Lung (tissue), 16 donors: ENCODE data around the gene ZC3HAV1L. TPM values are rescaled to one million over a fixed set of nuclear protein-coding genes. Genes with fewer than 3 reads are reported as not detected.
A peak's percentile ranks its signal among the peaks of the same experiment; 100 is the strongest.

Source experiments
- ATAC-seq: fragments of 200-7000 bp; cut with Tn5 transposase; one replicate; pipeline ENCODE4 v1.9.1; 2020; ENCODE audit warnings: moderate number of reproducible peaks; ENCODE audit not compliant: insufficient read depth, low FRiP score
- DNase-seq, 3 donors: peaks; one replicate each; pipeline ENCODE4 v3.0.0-alpha.2; 2013 to 2017
- H3K27ac ChIP-seq, 2 donors: one replicate each; pipeline ENCODE4 v1.5.1; 2013; ENCODE audit warnings: mild to moderate bottlenecking in 2 of 2, moderate library complexity in 2 of 2, control low read depth in 1 of 2, inconsistent platforms in 1 of 2, low read depth in 1 of 2, low read length in 1 of 2
- H3K27me3 ChIP-seq, 3 donors: one replicate each; pipeline ENCODE4 v1.5.1; 2013; ENCODE audit warnings: low read length in 2 of 3; ENCODE audit not compliant: control insufficient read depth in 3 of 3, insufficient read depth in 3 of 3
- H3K36me3 ChIP-seq, 4 donors: one replicate each; pipeline ENCODE4 v1.5.1; 2013; ENCODE audit warnings: low read length in 4 of 4, mild to moderate bottlenecking in 1 of 4, moderate library complexity in 1 of 4; ENCODE audit not compliant: control insufficient read depth in 4 of 4, insufficient read depth in 4 of 4
- H3K4me1 ChIP-seq, 5 donors: one replicate each; pipeline ENCODE4 v1.5.1; 2013; ENCODE audit warnings: low read length in 5 of 5, mild to moderate bottlenecking in 2 of 5, moderate library complexity in 1 of 5; ENCODE audit not compliant: control insufficient read depth in 5 of 5, insufficient read depth in 5 of 5
- H3K4me3 ChIP-seq: one replicate; pipeline ENCODE4 v1.5.1; 2013; ENCODE audit warnings: mild to moderate bottlenecking, control low read depth, moderate library complexity
- H3K9ac ChIP-seq, 2 donors: one replicate each; pipeline ENCODE4 v1.5.1; 2013; ENCODE audit warnings: low read length in 2 of 2, control low read depth in 1 of 2; ENCODE audit not compliant: insufficient read depth in 1 of 2
- H3K9me3 ChIP-seq, 4 donors: one replicate each; pipeline ENCODE4 v1.5.1; 2013; ENCODE audit warnings: low read length in 3 of 4, mild to moderate bottlenecking in 1 of 4, moderate library complexity in 1 of 4; ENCODE audit not compliant: control insufficient read depth in 4 of 4, insufficient read depth in 3 of 4
- CTCF ChIP-seq: IDR thresholded peaks from 2 replicates; pipeline ENCODE4 v1.5.1; 2012; ENCODE audit warnings: mild to moderate bottlenecking; ENCODE audit errors: control extremely low read depth, extremely low read depth
- WGBS, 2 donors: extraction: QIAGEN DNeasy Blood & Tissue Kit; methylation state at CpG; one replicate each; pipeline ENCODE4 v1.1.7; 2013; 5-methylcytosine and 5-hydroxymethylcytosine counted together
- long read RNA-seq, 5 donors: transcript quantifications; one replicate each; lab custom pipeline, GENCODE V29; 2026
- polyA plus RNA-seq, 2 donors: library from polyadenylated mRNA; stranded (reverse); fragments of 200-250 nt; gene quantifications; one replicate each; pipeline ENCODE4 v1.2.1, GENCODE V29; 2013
- total RNA-seq, 2 donors: library from RNA; depleted of rRNA in 1 of 2; stranded (reverse); fragments of >200 nt in 1 of 2; gene quantifications; one replicate each; pipeline ENCODE4 v1.2.1, GENCODE V29; 2014 to 2021
- donor health status: control.
- donor health status: control.
- donor health status: Bipolar disorder and iron deficiency.
- donor health status: healthy.
- donor health status: DM: yes; HTN: yes; CAD: no.

ZC3HAV1L gene
- total RNA-seq = 10 to 100 TPM in 1 of 2 donors, 1 to 10 TPM in 1; 7.5 to 30.7 TPM
- polyA plus RNA-seq = 1 to 10 TPM in 1 of 2 donors, under 1 TPM in 1; 0.57 to 1.6 TPM
- long read RNA-seq, donor 1, partial matches to known transcripts = 6 of 6 reads
- long read RNA-seq, donor 1, other reads (novel, unspliced or antisense) = 0 of 6 reads
- long read RNA-seq, donor 2 = 0 reads
- long read RNA-seq, donor 3, partial matches to known transcripts = 6 of 6 reads
- long read RNA-seq, donor 3, other reads (novel, unspliced or antisense) = 0 of 6 reads
- long read RNA-seq, donor 4 = 0 reads
- long read RNA-seq, donor 5, partial matches to known transcripts = 19 of 19 reads
- long read RNA-seq, donor 5, other reads (novel, unspliced or antisense) = 0 of 19 reads

GRCh38 chr7:139035586-139036353 lies at the start of gene ZC3HAV1L:
ZC3HAV1L (minus strand) TSS chr7:139036042; CDS start chr7:139036017, 25 bp downstream.
- DNase-seq (peak; percentile 86 to 91 (median 88)), ATAC-seq (peak; percentile 90)
- peak within 1 kb of the TSS; percentile 55 to 67 for H3K9ac ChIP-seq
- peak within 1 kb of the TSS; percentile 24 to 73 for H3K27ac ChIP-seq
- peaks cover 0 to 12% (median 2%) of the 10 kb centered on the region in 4 donors for H3K36me3 ChIP-seq
- H3K4me1 ChIP-seq = peaks cover 0 to 16% (median 0%) of the 10 kb centered on the region in 5 donors
- H3K27me3 ChIP-seq = no peaks in the 10 kb centered on the region
- H3K4me3 ChIP-seq = peak within 1 kb of the TSS; percentile 79
- H3K9me3 ChIP-seq = peaks cover 0 to 2% (median 0%) of the 10 kb centered on the region in 4 donors
- TF ChIP-seq CTCF = no peak
- 1 to 2% methylated on average over 59 to 82 of the region's 82 CpGs for WGBS, 2 donors

- ATAC-seq = no peak
- no peaks in the 10 kb centered on the region for H3K27me3 ChIP-seq
- H3K4me3 ChIP-seq = no peak overlapping the region
- no peak overlapping the region for H3K27ac ChIP-seq
- no peak for DNase-seq
- 92 to 95% methylated on average over 5 of the region's 5 CpGs for WGBS, 2 donors
- no peak for TF ChIP-seq CTCF
- H3K36me3 ChIP-seq = peaks cover 5 to 34% (median 17%) of the 10 kb centered on the region in 4 donors
- peaks cover 0 to 2% (median 0%) of the 10 kb centered on the region in 5 donors for H3K4me1 ChIP-seq
- H3K9me3 ChIP-seq = peaks cover 0 to 2% (median 0%) of the 10 kb centered on the region in 4 donors
- H3K9ac ChIP-seq = no peak overlapping the region
These were observed 48.9 kb upstream of the ZC3HAV1L start for GRCh38 chr7:139084709-139085108.

- Histone ChIP-seq H3K9ac (no peak overlapping the region), H3K27ac (no peak overlapping the region), H3K4me3 (no peak overlapping the region), H3K4me1 (peaks cover 0 to 2% (median 0%) of the 10 kb centered on the region in 5 donors), H3K27me3 (no peaks in the 10 kb centered on the region), H3K9me3 (peaks cover 0 to 2% (median 0%) of the 10 kb centered on the region in 4 donors), H3K36me3 (peaks cover 5 to 37% (median 16%) of the 10 kb centered on the region in 4 donors)
- DNase-seq (no peak), ATAC-seq (no peak)
- TF ChIP-seq CTCF = no peak
These were observed 45.7 kb upstream of the ZC3HAV1L start for GRCh38 chr7:139081584-139081983.
